Subcutaneous adipose tissue (tissue), 4 donors: ENCODE data around the gene KCNE4. TPM values are rescaled to one million over a fixed set of nuclear protein-coding genes. Genes with fewer than 3 reads are reported as not detected.

Experiments
- total RNA-seq, 4 donors: library from RNA; depleted of rRNA; stranded (reverse); fragments of >200 nt; gene quantifications; one replicate each; pipeline ENCODE4 v1.1.0, GENCODE V29; 2016
- TF ChIP-seq, protein P1 (sequence below): fragments of 450-650 bp; IDR thresholded peaks from one replicate; pipeline ENCODE4 v1.5.1; 2016; ENCODE audit warnings: low read depth, mild to moderate bottlenecking, control low read depth, antibody characterized with exemption, moderate library complexity

The KCNE4 gene, protein sequence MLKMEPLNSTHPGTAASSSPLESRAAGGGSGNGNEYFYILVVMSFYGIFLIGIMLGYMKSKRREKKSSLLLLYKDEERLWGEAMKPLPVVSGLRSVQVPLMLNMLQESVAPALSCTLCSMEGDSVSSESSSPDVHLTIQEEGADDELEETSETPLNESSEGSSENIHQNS
- 1 to 10 TPM; 2.9 to 8.5 (median 6.8) TPM for total RNA-seq

DNA sequence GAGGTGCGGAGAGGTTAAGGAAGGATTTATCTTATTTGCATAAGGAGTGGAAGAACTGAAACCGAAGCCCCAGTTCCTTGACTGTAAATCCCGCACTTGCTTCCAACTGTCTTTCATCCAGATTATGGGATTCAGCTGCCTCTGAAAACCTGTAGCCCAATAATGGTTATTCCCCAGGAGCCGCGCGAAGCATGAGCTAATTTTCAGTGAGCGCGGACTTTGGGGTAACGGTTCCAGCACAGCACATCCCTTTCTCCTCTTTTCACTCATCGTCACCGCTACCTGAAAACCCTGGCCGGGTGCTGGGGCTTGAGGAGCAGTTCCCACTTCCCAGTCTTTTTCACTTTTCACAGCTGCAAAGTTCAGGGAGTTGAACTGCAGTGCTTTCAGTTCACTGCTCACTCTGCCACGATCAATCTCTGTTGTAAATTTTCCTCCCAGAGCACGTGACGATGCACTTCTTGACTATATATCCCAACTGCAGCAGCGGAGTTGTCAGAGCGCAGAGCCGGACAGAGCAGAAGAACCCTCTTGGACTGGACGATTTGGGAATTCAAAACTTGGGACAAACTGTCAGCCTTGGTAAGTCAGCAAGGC lies at the start of gene KCNE4:
Gene KCNE4 (plus strand): TSS at position 498 of the 597 bp plus-strand sequence. CDS start 641 bp downstream, outside the sequence.
- TF ChIP-seq, protein P1, sequence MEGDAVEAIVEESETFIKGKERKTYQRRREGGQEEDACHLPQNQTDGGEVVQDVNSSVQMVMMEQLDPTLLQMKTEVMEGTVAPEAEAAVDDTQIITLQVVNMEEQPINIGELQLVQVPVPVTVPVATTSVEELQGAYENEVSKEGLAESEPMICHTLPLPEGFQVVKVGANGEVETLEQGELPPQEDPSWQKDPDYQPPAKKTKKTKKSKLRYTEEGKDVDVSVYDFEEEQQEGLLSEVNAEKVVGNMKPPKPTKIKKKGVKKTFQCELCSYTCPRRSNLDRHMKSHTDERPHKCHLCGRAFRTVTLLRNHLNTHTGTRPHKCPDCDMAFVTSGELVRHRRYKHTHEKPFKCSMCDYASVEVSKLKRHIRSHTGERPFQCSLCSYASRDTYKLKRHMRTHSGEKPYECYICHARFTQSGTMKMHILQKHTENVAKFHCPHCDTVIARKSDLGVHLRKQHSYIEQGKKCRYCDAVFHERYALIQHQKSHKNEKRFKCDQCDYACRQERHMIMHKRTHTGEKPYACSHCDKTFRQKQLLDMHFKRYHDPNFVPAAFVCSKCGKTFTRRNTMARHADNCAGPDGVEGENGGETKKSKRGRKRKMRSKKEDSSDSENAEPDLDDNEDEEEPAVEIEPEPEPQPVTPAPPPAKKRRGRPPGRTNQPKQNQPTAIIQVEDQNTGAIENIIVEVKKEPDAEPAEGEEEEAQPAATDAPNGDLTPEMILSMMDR = no peak

DNA sequence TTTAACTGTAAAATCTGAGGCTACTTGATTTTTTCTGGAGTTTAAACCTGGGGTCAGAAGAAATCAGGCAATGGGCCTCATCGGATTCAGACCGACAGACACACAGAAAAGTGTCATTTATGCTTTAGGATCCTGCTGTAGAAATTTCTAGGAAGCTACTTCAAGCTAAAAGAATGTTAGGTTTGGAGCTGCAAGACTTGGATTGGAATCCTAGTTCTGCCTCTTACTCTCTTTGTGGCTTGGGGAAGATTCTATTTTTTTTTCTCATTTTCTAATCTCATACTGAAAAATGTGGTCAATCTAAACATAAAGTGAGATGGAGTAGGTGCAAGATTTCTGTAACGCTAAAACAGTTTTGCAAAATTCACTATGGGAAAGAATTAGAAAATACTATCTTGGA lies 48.8 kb upstream of the KCNE4 start:
- TF ChIP-seq, protein P1 = no peak

DNA sequence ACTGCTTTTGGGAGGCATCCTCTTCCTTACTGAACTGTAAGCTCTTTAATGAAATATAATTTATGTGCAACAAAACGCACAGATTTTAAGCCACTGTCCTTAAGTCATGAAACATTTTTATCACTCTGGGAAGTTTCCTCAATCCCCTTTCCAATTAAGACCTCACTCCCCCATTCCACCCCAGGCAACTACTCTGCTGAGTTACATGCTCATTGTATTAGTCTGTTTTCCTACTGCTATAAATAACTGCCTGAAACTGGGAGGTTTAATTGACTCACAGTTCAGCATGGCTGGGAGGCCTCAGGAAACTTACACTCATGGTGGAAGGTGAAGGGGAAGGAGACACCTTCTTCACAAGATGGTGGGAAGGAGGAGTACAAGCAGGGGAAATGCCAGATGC lies 46.5 kb upstream of the KCNE4 start:
- TF ChIP-seq, protein P1 = no peak

DNA sequence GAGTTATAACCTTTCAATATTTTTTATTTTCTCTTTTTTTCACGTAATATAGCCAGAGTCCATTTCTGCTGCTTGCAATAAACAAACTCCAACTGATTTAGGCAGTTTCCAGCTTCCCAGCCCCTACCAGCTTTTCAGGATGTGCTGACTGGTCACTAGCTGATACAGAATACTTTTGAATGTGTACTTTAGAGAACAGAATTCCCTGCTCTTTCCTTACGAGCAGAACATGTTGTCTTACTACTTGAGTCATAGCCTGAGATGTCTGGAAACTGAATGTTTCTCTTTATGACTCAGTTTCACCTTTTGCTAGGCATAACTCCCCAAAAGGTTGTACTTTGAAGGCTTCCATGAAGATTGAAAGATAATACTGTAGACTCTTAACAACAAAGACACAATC lies 44.5 kb upstream of the KCNE4 start:
- TF ChIP-seq, protein P1 = no peak

DNA sequence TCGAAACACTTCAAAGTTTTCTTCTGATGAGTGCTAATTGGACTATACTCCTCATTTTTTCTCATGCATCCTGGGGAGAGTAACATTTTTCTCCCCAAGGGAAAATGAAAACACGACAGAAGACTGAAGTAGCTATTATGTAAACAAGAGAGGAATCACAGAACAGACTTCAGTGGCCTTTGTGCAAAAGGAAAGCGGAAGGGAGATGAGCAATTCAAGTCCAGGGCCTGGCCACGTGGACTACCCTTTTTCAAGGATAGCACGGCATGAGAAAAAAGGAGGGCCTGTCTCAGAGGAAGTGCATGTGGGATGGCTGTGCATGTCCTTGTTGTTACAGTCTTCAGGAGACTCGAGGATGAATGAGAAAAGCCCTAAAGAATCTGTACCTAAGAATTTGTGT lies 43.8 kb upstream of the KCNE4 start:
- TF ChIP-seq, protein P1 = no peak

DNA sequence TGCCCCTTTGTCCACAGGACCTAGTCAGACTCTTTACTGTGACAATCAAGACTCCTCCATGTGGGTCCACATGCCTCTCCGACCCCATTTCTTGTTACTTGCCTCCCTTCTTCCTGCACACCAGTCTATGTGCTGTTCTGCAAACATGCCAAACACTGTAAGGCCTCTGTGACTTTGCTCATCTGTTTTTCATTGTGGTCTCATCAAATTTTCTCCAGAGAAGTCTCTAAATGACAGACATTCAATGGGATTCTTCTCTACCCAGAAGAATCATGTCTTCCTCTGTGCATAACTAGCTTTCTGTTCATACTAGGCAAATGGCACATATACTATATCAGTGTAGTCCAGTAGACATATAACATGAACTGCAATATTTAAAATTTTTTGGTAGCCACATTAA lies 43.0 kb upstream of the KCNE4 start:
- TF ChIP-seq, protein P1 = no peak

DNA sequence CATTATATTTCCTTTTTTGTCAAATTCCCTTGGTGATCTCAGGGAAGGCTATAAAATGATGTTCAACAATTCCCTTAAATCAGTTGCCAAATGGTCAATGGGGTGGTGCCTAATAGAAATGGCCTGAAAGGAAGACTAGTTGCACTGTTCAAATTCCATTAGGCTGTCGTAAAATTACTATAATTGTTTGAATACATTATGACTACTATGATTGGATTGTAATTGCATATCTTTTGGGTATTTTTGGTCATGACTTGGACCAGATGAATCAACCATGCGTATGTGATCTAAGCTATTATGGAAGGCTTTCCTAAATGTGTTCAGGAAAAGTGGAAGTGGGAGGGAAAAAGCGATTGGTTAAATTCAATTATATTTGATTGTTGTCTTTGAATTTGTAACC lies 41.3 kb upstream of the KCNE4 start:
- TF ChIP-seq, protein P1 = no peak
